KMS-11 (cell line): Measurements from ENCODE around the gene ADORA1.
A peak's percentile ranks its signal among the peaks of the same experiment; 100 is the strongest.

Source experiments
- H2AFZ ChIP-seq: fragments of 200-600 bp; sonication (generic); 2 replicates; pipeline ENCODE4 v1.6.1; 2016; ENCODE audit warnings: antibody characterized with exemption, mixed run types, low read depth
- H3K27ac ChIP-seq: fragments of 200-600 bp; sonication (generic); 2 replicates; pipeline ENCODE4 v1.6.1; 2016; ENCODE audit warnings: mild to moderate bottlenecking, mixed run types
- H3K27me3 ChIP-seq: fragments of 200-600 bp; sonication (generic); 2 replicates; pipeline ENCODE4 v1.6.1; 2017; ENCODE audit warnings: mild to moderate bottlenecking, low read depth, mixed run types, moderate library complexity; ENCODE audit not compliant: insufficient read depth
- H3K36me3 ChIP-seq: fragments of 200-600 bp; sonication (generic); 2 replicates; pipeline ENCODE4 v1.6.1; 2017; ENCODE audit warnings: mild to moderate bottlenecking, mixed run types; ENCODE audit not compliant: insufficient read depth
- H3K4me1 ChIP-seq: fragments of 200-600 bp; sonication (generic); 2 replicates; pipeline ENCODE4 v1.6.1; 2016; ENCODE audit warnings: mild to moderate bottlenecking, low read depth, mixed run types; ENCODE audit not compliant: poor library complexity, severe bottlenecking
- H3K4me2 ChIP-seq: fragments of 200-600 bp; sonication (generic); 2 replicates; pipeline ENCODE4 v1.7.0; 2016; ENCODE audit warnings: mild to moderate bottlenecking, mixed run types
- H3K4me3 ChIP-seq: fragments of 200-600 bp; sonication (generic); IDR thresholded peaks from 2 replicates; pipeline ENCODE4 v1.6.1; 2017; ENCODE audit warnings: low read depth, low read length, mixed read lengths; ENCODE audit not compliant: insufficient read depth
- H3K79me2 ChIP-seq: fragments of 200-600 bp; sonication (generic); 2 replicates; pipeline ENCODE4 v1.6.1; 2016; ENCODE audit warnings: low read depth, mixed run types; ENCODE audit not compliant: insufficient read depth
- H3K9ac ChIP-seq: fragments of 200-600 bp; sonication (generic); 2 replicates; pipeline ENCODE4 v1.6.1; 2016; ENCODE audit warnings: mild to moderate bottlenecking, mixed run types
- H4K20me1 ChIP-seq: fragments of 200-600 bp; sonication (generic); 2 replicates; pipeline ENCODE4 v1.6.1; 2016; ENCODE audit warnings: mild to moderate bottlenecking, mixed run types; ENCODE audit not compliant: insufficient read depth
- CTCF ChIP-seq: fragments of 200-600 bp; sonication (generic); conservative IDR thresholded peaks from 2 replicates; pipeline ENCODE4 v1.6.1; 2017; ENCODE audit warnings: low read depth, mild to moderate bottlenecking, antibody characterized with exemption, low read length, moderate library complexity, mixed read lengths

Gene ADORA1

GRCh38 chr1:203146537-203146936 lies 19.0 kb downstream of the ADORA1 start:
- Histone ChIP-seq H3K4me3 (no peak overlapping the region), H3K36me3 (no peaks in the 10 kb centered on the region), H3K4me1 (no peaks in the 10 kb centered on the region), H3K4me2 (no peak overlapping the region), H2AFZ (no peak overlapping the region), H3K9ac (no peak overlapping the region), H4K20me1 (no peaks in the 10 kb centered on the region), H3K27ac (no peak overlapping the region), H3K79me2 (no peaks in the 10 kb centered on the region), H3K27me3 (no peaks in the 10 kb centered on the region; the same call in 1 of the 2 replicates)
- no peak for TF ChIP-seq CTCF

GRCh38 chr1:203147376-203147775 lies 19.9 kb downstream of the ADORA1 start:
- Histone ChIP-seq H2AFZ (no peak overlapping the region), H3K4me3 (no peak overlapping the region), H3K9ac (no peak overlapping the region), H3K79me2 (no peaks in the 10 kb centered on the region), H3K27ac (no peak overlapping the region), H3K36me3 (no peaks in the 10 kb centered on the region), H4K20me1 (no peaks in the 10 kb centered on the region), H3K4me2 (no peak overlapping the region), H3K27me3 (no peaks in the 10 kb centered on the region), H3K4me1 (no peaks in the 10 kb centered on the region)
- TF ChIP-seq CTCF, result no peak; the same call in 1 of the 2 replicates

DNA sequence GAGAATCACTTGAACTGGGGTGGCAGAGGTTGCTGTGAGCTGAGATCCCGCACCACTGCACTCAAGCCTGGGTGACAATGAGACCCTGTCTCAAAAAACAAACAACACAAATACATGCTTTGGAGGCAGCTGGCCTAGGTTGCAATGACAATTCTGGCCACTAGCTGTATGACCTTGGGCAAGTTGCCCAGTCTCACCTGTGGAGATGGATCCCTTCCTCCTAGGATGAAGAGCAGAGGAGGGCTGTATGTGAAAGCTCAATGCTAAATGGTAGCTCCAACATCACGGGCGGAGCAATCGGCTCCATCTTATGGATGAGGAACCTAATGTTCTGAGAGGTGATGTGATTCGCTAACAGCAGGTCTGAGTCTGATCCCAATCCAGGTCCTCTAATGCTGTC lies 20.6 kb downstream of the ADORA1 start:
- H3K36me3 ChIP-seq, result no peaks in the 10 kb centered on the region
- no peak overlapping the region for H3K27ac ChIP-seq
- no peak overlapping the region for H2AFZ ChIP-seq
- H4K20me1 ChIP-seq, result no peaks in the 10 kb centered on the region
- no peaks in the 10 kb centered on the region for H3K4me1 ChIP-seq
- peak; percentile 64 for TF ChIP-seq CTCF
- H3K4me3 ChIP-seq, result no peak overlapping the region
- no peaks in the 10 kb centered on the region for H3K79me2 ChIP-seq
- H3K9ac ChIP-seq, result no peak overlapping the region
- no peak overlapping the region for H3K4me2 ChIP-seq
- peaks cover 3% of the 10 kb centered on the region; the same call in 1 of the 2 replicates for H3K27me3 ChIP-seq

DNA sequence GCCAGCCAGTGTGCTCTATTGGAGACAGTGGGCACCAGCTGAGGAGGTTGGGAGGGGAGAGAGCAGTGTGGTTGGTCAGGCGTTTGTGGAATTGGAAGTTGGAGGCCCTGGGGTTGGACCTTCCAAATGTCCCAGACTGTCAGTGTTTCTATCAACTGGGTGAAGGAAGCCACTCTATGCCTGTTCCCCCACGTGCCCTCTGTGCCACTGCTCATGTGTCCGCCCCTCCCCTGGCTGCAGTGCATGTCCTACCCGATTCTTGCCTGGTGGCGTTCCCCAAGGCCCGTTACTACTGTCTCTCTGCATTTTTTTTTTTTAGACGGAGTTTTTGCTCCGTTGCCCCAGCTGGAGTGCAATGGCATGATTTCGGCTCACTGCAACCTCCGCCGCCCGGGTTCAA lies 21.1 kb downstream of the ADORA1 start:
- H3K79me2 ChIP-seq, result no peaks in the 10 kb centered on the region
- no peak overlapping the region for H3K4me2 ChIP-seq
- H3K4me3 ChIP-seq, result no peak overlapping the region
- TF ChIP-seq CTCF, result no peak
- H3K4me1 ChIP-seq, result no peaks in the 10 kb centered on the region
- no peaks in the 10 kb centered on the region for H4K20me1 ChIP-seq
- H2AFZ ChIP-seq, result no peak overlapping the region
- no peaks in the 10 kb centered on the region for H3K36me3 ChIP-seq
- no peak overlapping the region for H3K9ac ChIP-seq
- H3K27me3 ChIP-seq, result peaks cover 5% of the 10 kb centered on the region; the same call in 1 of the 2 replicates
- H3K27ac ChIP-seq, result no peak overlapping the region
